Middle frontal gyrus (tissue), 1 donor: ENCODE results near the gene APH1A.
A peak's percentile ranks its signal among the peaks of the same experiment; 100 is the strongest.
"Not testable (repeated sequence)": the region's sequence is repeated elsewhere in the genome, so short reads cannot be mapped to it uniquely, and the experiment has no call there.

Experiments used
- DNase-seq: peaks from one replicate; pipeline ENCODE4 v3.0.0-alpha.2; 2015; ENCODE audit warnings: low spot score; ENCODE audit errors: extremely low spot score

APH1A gene

DNA sequence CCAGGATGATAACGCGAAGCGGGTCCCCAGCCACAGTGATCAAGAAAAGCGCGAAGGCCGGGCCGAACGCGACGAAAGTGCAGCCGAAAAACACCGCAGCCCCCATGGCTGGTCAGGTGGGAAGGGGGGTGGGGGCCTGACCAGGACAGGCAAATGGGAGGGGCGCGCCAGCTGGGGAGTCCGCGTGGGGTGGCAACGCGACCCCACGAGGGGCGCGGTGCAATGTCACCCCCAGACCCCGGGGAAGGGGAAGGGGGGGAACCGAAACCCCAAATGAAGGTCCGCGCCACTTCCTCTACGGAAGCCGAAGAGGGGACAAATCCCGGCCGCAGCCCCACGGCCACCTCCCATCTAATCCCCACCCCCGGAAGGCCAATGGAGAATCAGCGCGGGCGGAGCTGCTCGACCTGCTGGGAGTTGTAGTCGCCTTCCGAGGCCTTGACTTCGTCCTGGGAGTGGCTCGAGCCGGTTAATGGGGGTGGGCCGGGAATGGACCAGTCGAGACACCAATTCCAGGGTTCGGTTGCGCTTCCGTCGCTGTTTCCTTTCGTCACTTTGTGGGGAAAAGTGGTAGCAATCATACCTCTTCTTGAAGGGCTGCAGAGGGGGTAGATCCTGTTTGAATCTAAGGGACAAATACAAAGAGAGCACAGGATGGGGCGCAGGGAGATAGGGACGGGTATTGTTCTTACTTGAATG, at the start of gene APH1A:
TSS of gene APH1A (minus strand) at position 312 of the 699 bp plus-strand sequence. CDS start at position 106, 206 bp downstream.
- peak; percentile 99 for DNase-seq

DNA sequence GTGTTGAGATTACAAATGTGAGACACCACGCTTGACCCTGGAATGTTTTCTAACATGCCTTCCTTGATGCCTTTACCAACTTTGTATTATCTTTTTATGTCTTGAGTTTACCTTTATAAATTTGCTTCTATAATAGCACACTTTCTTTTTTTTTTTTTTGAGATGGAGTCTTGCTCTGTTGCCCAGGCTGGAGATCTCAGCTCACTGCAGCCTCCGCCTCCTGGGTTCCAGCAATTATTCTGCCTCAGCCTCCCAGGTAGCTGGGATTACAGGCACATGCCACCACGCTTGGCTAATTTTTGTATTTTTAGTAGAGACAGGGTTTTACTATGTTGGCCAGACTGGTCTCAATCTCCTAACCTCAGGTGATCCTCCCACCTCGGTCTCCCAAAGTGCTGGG, 45.9 kb upstream of the APH1A start:
- DNase-seq = not testable (repeated sequence)

GRCh38 chr1:150311762-150312161, 42.9 kb upstream of the APH1A start:
- no peak for DNase-seq

DNA sequence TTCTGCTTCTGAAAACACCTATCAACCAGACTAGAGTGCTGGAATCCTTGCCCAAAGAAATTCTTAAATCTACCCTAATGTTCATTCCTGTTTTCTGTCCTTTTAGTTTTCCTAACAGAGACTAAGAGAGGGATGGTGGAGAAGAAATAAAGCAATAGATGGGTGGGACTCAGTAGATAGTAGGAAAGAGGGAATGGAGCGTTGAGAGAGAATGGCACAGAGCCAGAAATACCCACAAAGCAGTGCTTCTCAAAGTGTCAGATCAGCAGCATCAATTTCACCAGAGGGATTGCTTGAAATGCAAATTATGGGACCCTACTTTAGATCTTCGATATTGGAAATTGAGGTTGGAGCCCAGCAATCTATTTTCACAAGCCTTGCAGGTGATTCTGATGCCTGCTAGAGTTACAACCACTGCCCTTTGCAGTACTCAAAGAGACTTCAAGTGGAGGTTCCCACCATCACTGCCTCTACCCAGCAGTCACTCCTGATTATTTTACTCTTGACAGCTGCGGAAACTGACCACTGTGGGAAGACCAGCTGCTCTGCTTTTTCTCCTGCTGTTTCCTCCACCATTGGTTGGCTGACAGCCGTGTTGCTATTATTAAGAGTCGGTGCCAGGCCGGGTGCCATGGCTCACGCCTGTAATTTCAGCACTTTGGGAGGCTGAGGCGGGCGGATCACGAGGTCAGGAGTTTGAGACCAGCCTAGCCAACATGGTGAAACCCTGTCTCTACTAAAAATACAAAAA, 41.1 kb upstream of the APH1A start:
- no peak for DNase-seq

- DNase-seq = not testable (repeated sequence)
Measured at GRCh38 chr1:150308585-150308984, 39.8 kb upstream of the APH1A start.

GRCh38 chr1:150302902-150303301, 34.1 kb upstream of the APH1A start:
- no peak for DNase-seq

DNA sequence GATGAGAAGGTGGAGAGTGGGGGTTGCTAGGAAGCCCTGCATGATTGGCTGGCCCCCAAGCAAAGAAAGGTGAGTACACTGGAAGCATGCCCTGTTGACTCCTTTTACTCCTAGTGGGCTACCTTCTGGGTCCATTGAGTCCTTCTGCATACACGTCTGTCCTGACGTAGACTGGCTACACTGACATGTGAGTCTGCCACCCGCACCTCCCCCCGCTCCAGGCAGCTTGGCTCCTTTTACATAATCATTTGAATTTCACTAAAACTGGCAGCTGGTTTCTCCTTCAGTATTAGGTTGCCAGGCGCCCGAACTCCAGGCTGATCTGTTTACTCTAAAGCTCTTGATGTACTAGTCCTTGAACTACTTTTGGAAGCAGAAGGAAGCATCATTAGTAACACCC, 33.5 kb upstream of the APH1A start:
- DNase-seq = peak; percentile 71

GRCh38 chr1:150299716-150300115, 30.9 kb upstream of the APH1A start:
- DNase-seq = no peak

- DNase-seq = no peak
Measured at GRCh38 chr1:150295476-150295875, 26.7 kb upstream of the APH1A start.

- DNase-seq = peak; percentile 91
Measured at GRCh38 chr1:150293433-150294253, 24.8 kb upstream of the APH1A start, which contains the start of gene MRPS21. Gene MRPS21 (plus strand): TSS chr1:150293861. CDS start chr1:150294367, 506 bp downstream.

DNA sequence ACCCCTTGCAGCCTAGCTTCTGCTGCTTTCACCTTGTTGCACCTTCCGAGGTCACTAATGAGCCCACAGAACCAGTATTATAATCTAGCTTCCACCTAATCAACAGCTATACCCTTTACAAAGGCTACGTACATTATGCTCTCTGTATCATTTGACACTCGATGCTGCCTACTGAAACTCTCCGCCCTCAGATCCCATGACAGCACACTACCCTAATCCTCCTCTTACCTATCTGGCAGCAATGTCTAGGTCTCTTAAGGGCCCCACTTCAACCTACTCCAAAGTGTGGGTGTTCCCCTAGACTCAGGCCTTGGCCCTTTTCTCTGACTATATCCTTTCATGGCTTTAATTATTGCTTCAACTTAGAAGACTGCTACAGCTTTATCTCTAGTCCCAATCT, 20.0 kb upstream of the APH1A start:
- no peak for DNase-seq

DNA sequence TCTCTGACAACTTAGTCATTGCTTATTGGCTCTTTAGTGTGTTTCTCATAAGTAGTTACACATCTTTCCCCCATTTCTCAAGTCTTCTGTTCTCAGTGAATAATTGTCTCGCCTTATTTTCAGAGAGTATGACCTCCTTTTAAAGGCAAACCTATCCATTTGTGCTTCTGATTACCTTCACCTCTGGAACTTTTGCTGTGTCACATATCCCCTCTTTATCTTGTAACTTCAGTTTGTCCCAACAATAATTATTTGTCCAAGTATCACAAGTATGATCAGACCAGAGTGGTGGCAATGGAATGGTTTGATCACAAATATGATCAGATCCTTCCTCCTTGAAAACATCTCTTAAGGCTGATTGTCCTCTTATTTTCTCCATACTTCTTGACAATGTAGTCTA, 19.6 kb upstream of the APH1A start:
- DNase-seq = no peak

- no peak for DNase-seq
Measured at GRCh38 chr1:150283260-150283659, 14.4 kb upstream of the APH1A start.

DNA sequence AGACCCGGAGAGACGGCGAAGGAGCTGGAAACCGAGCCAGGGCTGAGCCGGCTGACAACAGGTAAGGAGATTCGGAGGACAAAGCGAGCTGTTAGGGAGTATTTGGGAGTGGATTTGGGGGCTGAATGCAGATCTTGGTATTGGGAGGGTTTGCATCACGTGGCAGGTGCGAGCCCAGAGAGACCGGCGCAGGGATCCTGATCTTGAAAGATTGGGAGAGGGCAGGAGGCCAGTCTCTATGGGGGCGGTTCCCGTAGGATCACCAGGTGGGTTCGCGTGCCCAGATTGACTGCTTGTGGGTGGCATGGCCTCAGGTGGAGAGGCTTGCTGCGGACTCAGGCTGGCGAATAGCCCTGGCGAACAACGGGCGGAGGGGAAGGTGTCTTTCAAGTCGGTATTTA, 13.7 kb upstream of the APH1A start:
- DNase-seq = no peak

GRCh38 chr1:150281758-150282557, 13.1 kb upstream of the APH1A start, which contains the start of gene CIART:
Gene CIART (plus strand): TSS chr1:150282554. CDS start chr1:150283268, 714 bp downstream.
- peak; percentile 89 for DNase-seq

- peak; percentile 69 for DNase-seq
Measured at GRCh38 chr1:150281221-150281757, 12.5 kb upstream of the APH1A start.

DNA sequence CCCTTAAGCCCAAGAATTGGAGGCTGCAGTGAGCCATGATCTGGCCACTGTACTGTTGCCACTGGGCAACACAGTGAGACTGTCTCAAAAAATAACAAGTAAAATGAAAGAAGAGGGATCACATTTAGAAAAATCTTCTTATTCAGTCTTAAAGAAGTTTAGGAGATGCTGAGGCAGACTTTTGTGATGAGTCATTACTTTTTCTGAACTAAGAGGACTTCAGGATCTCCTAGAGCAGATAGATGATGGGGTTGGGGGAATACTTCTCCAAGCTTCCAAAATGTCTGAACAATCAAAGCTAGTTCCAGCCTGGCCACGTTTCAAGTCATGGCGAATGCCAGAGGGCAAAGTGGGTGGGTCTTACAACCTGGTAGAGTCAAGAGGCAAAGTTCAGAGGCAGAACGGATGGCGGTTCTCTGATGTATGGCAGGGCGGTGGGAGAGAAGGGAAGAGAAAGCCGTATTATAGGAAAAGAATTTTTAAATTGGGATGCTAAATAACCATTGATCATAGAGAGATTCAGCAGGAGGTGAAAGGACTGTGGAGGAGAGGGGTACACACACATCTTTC, 11.4 kb upstream of the APH1A start:
- no peak for DNase-seq

DNA sequence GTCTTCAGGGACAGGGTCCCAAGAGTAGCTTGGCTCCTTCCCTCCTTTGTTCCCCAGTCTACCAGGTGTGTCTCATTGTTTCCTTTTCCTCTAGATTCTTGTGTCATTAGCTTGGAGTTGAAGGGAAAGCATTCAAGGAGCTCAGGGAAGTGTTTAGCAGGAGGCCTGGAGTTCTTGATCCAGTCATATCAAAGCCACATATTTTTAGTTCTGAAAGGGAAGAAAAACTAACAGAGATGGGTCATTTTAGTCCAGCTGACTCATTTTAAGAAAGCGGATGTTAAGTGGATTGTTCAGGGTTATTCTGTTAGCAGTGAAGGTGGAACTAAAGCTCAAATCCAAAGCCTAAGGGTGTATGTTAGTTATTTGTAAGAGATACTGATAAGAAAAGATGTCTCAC, 4.5 kb upstream of the APH1A start:
- DNase-seq = no peak

DNA sequence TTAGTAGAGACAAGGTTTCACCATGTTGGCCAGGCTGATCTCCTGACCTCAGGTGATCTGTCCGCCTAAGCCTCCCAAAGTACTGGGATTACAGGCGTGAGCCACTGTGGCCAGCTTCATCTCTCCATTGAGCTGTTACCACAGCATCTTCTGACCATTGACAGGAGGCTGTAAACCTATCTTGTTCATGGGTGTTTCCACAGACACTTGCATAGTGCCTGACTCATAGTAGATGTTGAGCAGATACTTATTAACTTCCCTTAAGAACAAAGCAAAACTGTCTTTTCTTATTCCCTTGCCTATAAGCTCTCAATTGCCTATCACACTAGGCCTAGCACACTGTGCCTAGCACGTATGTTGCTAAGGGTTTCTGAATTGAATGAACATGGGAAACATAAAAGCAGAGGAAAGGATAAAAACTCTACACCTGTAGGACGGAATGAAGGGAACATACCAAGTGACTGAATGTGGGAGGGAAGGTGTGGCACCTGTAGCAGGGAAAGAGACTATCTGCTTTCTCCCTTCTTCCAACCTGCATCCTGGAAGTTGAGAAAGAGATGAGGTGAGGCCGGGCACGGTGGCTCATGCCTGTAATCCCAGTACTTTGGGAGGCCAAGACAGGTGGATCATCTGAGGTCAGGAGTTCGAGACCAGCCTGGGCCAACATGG, 2.6 kb upstream of the APH1A start:
- no peak for DNase-seq

DNA sequence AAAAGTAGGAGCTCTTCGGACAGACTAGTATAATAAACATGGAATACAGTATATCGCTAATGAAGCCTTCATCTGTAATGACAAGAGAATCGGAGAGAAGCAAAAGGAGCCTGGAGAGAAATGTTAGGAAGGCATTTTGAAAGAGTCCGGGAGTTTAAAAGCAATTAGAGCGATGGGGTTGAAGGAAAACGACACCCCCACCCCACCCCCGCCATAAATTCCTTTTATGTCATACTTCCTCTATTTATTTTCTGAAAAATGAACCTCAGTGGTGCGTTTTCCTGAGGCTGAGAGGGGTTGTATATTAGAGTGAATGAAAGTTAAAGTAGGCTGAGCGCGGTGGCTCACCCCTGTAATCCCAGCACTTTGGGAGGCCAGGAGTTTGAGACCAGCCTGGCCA, 635 bp upstream of the APH1A start:
- DNase-seq = no peak
